Right lobe of liver (tissue), 6 donors: ENCODE data around the gene RAC2. TPM values are rescaled to one million over a fixed set of nuclear protein-coding genes. Genes with fewer than 3 reads are reported as not detected.

Source experiments
- ATAC-seq, 4 donors: fragments of 200-7000 bp; cut with Tn5 transposase; one replicate each; pipeline ENCODE4 v1.9.1; 2020; ENCODE audit warnings: mild to moderate bottlenecking in 4 of 4, moderate library complexity in 4 of 4
- DNase-seq, 3 donors: peaks; one replicate each; pipeline ENCODE4 v3.0.0-alpha.2; 2020
- H3K27ac ChIP-seq, 3 donors: fragments of 200-600 bp; one replicate each; pipeline ENCODE4 v1.8.0; 2022
- H3K27me3 ChIP-seq, 2 donors: fragments of 200-600 bp; one replicate each; pipeline ENCODE4 v1.8.0; 2022
- H3K36me3 ChIP-seq, 4 donors: fragments of 200-600 bp; sonication (generic) in 1 of 4; one replicate each; pipeline versions ENCODE4 v1.5.1 to v1.8.0; 2017 to 2022; ENCODE audit warnings: control low read depth in 1 of 4
- H3K4me1 ChIP-seq, 4 donors: fragments of 200-600 bp; sonication (generic) in 1 of 4; one replicate each; pipeline versions ENCODE4 v1.5.1 to v1.8.0; 2017 to 2022; ENCODE audit warnings: control low read depth in 1 of 4
- H3K4me3 ChIP-seq, 3 donors: fragments of 200-600 bp; one replicate each; pipeline ENCODE4 v1.8.0; 2022
- H3K9me3 ChIP-seq, 4 donors: fragments of 200-600 bp; sonication (generic) in 1 of 4; one replicate each; pipeline versions ENCODE4 v1.5.1 to v1.8.0; 2017 to 2022; ENCODE audit warnings: control low read depth in 1 of 4
- CTCF ChIP-seq, 4 donors: fragments of 200-600 bp in 3 of 4; fragments of 450-650 bp in 1 of 4; IDR thresholded peaks; one replicate each; pipeline versions ENCODE4 v1.5.1 to v1.8.0; 2016 to 2022; ENCODE audit warnings: antibody characterized with exemption in 4 of 4, mild to moderate bottlenecking in 2 of 4
- POLR2A ChIP-seq: fragments of 450-650 bp; IDR thresholded peaks from one replicate; pipeline ENCODE4 v1.6.1; 2017; ENCODE audit warnings: antibody characterized with exemption, mild to moderate bottlenecking
- WGBS: methylation state at CpG from one replicate; pipeline ENCODE4 v1.1.6; 2018; ENCODE audit warnings: low coverage, low lambda C conversion rate; ENCODE audit not compliant: insufficient coverage; ENCODE audit errors: missing lambda C conversion rate; 5-methylcytosine and 5-hydroxymethylcytosine counted together
- intact Hi-C, 2 donors: fragments of 100-400 bp; cut with DNase I; formaldehyde crosslinking; loops; one replicate each; pipeline versions ENCODE4 v1.11.2 to v1.14.1; 2022
- total RNA-seq, 6 experiments: library from RNA; depleted of rRNA in 2 of 6; stranded (reverse); fragments of >200 nt in 2 of 6; fragmentation: NEBNext Ultra II Directional in 3 of 6; extraction: Animal tissue kit (Norgen Biotek cat#: 25700) in 3 of 6; gene quantifications; one replicate each; pipeline versions ENCODE4 v1.1.0 to v1.2.4, GENCODE V29; 2016 to 2023
- donor health status: DM: no; HTN: yes; CAD: no.
- donor health status: DM: no; HTN: no; CAD: no.
- donor health status: DM: no; HTN: no; CAD: no.
- donor health status: DM: no; HTN: yes; CAD: no.
- donor health status: DM: no; HTN: yes; CAD: no.

The RAC2 gene
- total RNA-seq, 6 experiments from 2014 or later = 3.4 to 12.9 (median 6.5) TPM

GRCh38 chr22:37188901-37189466 lies 55.1 kb downstream of the RAC2 start:
- ATAC-seq (no peak), DNase-seq (no peak)
- intact Hi-C loops = no loop called here
- H3K9me3 ChIP-seq = no peaks in the 10 kb centered on the region
- H3K27ac ChIP-seq = peak overlapping the region in 2 of 3 donors; percentile 45 to 81
- peaks cover 0 to 13% (median 2%) of the 10 kb centered on the region in 4 donors for H3K4me1 ChIP-seq
- 65% methylated on average over 2 of the region's 2 CpGs for WGBS
- no peak overlapping the region for H3K4me3 ChIP-seq
- peaks cover 0 to 4% (median 0%) of the 10 kb centered on the region in 4 donors for H3K36me3 ChIP-seq
- TF ChIP-seq CTCF (IDR thresholded peaks at IDR 0.05) (no peak), POLR2A (no peak)
- H3K27me3 ChIP-seq = no peaks in the 10 kb centered on the region

DNA sequence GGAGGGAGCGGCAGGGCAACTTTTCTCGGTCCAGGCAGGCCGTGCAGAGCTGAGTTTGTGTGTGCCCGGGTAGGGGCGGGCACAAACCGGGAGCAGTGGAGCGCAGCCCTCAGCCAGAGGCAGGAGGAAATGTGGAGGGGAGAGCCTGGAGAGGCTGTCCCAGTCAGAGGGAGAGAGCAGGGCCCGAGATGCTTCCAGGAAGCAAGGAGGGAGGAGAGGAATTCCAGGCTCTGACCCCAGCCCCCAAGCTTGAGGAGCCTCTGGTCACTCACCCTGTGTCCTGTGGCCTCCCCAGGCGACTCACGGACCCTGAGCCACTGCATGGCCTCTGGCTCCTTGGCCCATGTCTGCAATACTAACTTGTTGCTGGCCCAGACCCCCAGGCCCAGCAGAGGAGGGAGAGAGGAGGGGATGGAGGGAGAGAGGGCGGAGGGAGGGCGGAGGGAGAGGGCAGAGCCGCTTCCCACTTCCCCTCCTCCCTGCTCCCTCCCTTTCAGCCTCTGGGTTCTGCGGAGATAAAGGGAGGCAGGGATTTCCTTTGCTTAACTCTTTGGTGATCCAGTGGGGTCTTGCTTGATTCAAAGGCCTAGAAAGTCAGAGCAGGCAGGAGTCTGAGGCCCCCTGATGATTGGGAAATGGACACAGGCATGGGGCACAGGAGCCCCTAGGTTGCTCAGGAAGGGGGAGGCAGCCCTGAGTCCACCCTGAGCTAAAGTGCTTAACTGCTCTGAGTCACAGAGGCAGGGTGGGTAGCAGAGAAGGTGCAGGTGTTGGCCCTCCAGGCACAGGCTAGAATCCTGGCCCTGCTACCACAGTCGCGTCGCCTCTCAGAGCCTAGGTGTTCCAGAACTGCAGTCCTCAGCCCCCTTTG lies 55.9 kb downstream of the RAC2 start, which contains the start of gene C1QTNF6:
TSS of gene C1QTNF6 (minus strand) at position 357 of the 871 bp plus-strand sequence. CDS start at position 323, 34 bp downstream.
- H3K4me3 ChIP-seq = peak within 1 kb of the TSS in 1 of 3 donors; percentile 4
- ATAC-seq (peak; percentile 53 to 63 (median 62)), DNase-seq (peak in 2 of 3 donors; percentile 37 to 58)
- no peaks in the 10 kb centered on the region for H3K9me3 ChIP-seq
- peak within 1 kb of the TSS; percentile 36 to 81 (median 45) for H3K27ac ChIP-seq
- peaks cover 0 to 6% (median 0%) of the 10 kb centered on the region in 4 donors for H3K4me1 ChIP-seq
- TF ChIP-seq POLR2A = no peak
- no peak for TF ChIP-seq CTCF (IDR thresholded peaks at IDR 0.05)
- 53% methylated on average over 10 of the region's 17 CpGs for WGBS
- intact Hi-C loops = no loop called here
- peaks cover 0 to 4% (median 0%) of the 10 kb centered on the region in 4 donors for H3K36me3 ChIP-seq
- H3K27me3 ChIP-seq = no peaks in the 10 kb centered on the region

- Histone ChIP-seq H3K4me3 (peak overlapping the region in 1 of 3 donors; percentile 4), H3K36me3 (peaks cover 0 to 4% (median 0%) of the 10 kb centered on the region in 4 donors), H3K27me3 (no peaks in the 10 kb centered on the region), H3K4me1 (peaks cover 0 to 5% (median 0%) of the 10 kb centered on the region in 4 donors), H3K27ac (peak overlapping the region; percentile 36 to 81 (median 45)), H3K9me3 (no peaks in the 10 kb centered on the region)
- WGBS = 25% methylated on average over 2 of the region's 5 CpGs
- peak in 1 of 3 donors; percentile 51 for DNase-seq
- intact Hi-C loops = no loop called here
- TF ChIP-seq POLR2A = no peak
- TF ChIP-seq CTCF (IDR thresholded peaks at IDR 0.05) = no peak
- peak; percentile 19 to 42 (median 36) for ATAC-seq
Observed at GRCh38 chr22:37187552-37187890, 56.5 kb downstream of the RAC2 start.

- peaks cover 0 to 4% (median 0%) of the 10 kb centered on the region in 4 donors for H3K36me3 ChIP-seq
- intact Hi-C loops = no loop called here
- TF ChIP-seq CTCF (IDR thresholded peaks at IDR 0.05) (no peak), POLR2A (no peak)
- peak overlapping the region; percentile 16 to 81 (median 36) for H3K27ac ChIP-seq
- peak in 2 of 3 donors; percentile 8 to 17 for DNase-seq
- H3K27me3 ChIP-seq = no peaks in the 10 kb centered on the region
- WGBS = no CpG with 5 or more reads among the region's 4 CpGs
- ATAC-seq = no peak
- peaks cover 0 to 5% (median 0%) of the 10 kb centered on the region in 4 donors for H3K4me1 ChIP-seq
- no peak overlapping the region for H3K4me3 ChIP-seq
- no peaks in the 10 kb centered on the region for H3K9me3 ChIP-seq
Observed at GRCh38 chr22:37186997-37187522, 57.0 kb downstream of the RAC2 start.
